Measurements from ENCODE around the gene KRT20.
"Not testable (repeated sequence)": the region's sequence is repeated elsewhere in the genome, so short reads cannot be mapped to it uniquely, and the experiment has no call there.

KRT20 gene

GRCh38 chr17:40884708-40885512 is at the start of gene KRT20:
TSS of gene KRT20 (minus strand) at chr17:40885242. CDS start at chr17:40885185, 57 bp downstream.
- no peak for DNase-seq

GRCh38 chr17:40932608-40933007 is 47.6 kb upstream of the KRT20 start:
- no peak for DNase-seq

GRCh38 chr17:40931311-40931710 is 46.3 kb upstream of the KRT20 start:
- no peak for DNase-seq

GRCh38 chr17:40926341-40926740 is 41.3 kb upstream of the KRT20 start:
- DNase-seq, result no peak

- DNase-seq, result no peak
Measured at GRCh38 chr17:40922239-40922638, 37.2 kb upstream of the KRT20 start.

GRCh38 chr17:40921026-40921425 is 36.0 kb upstream of the KRT20 start:
- no peak for DNase-seq

- not testable (repeated sequence) for DNase-seq
Measured at GRCh38 chr17:40917116-40917515, 32.1 kb upstream of the KRT20 start.

GRCh38 chr17:40916366-40916765 is 31.3 kb upstream of the KRT20 start:
- DNase-seq, result no peak

GRCh38 chr17:40915721-40916256 is 30.7 kb upstream of the KRT20 start:
- no peak for DNase-seq

- DNase-seq, result no peak
Measured at GRCh38 chr17:40915199-40915661, 30.2 kb upstream of the KRT20 start.

GRCh38 chr17:40914075-40914855 is 29.2 kb upstream of the KRT20 start:
- DNase-seq, result no peak

GRCh38 chr17:40912486-40913210 is 27.6 kb upstream of the KRT20 start:
- no peak for DNase-seq

- no peak for DNase-seq
Measured at GRCh38 chr17:40910441-40910841, 25.4 kb upstream of the KRT20 start.

- DNase-seq, result no peak
Measured at GRCh38 chr17:40909755-40910154, 24.7 kb upstream of the KRT20 start.

- peak; percentile 53 for DNase-seq
Measured at GRCh38 chr17:40909351-40909750, 24.3 kb upstream of the KRT20 start.

GRCh38 chr17:40906613-40907012 is 21.6 kb upstream of the KRT20 start:
- DNase-seq, result no peak

GRCh38 chr17:40905370-40905769 is 20.3 kb upstream of the KRT20 start:
- DNase-seq, result no peak

GRCh38 chr17:40903129-40903847 is 18.2 kb upstream of the KRT20 start:
- no peak for DNase-seq

GRCh38 chr17:40902498-40902897 is 17.5 kb upstream of the KRT20 start:
- DNase-seq, result no peak

GRCh38 chr17:40901981-40902474 is 17.0 kb upstream of the KRT20 start:
- DNase-seq, result no peak

GRCh38 chr17:40900809-40901356 is 15.8 kb upstream of the KRT20 start:
- no peak for DNase-seq

- DNase-seq, result no peak
Measured at GRCh38 chr17:40896916-40897455, 11.9 kb upstream of the KRT20 start.
